ENCODE measurements around the gene CSMD2.

The CSMD2 gene

GRCh38 chr1:34153246-34153645 is 11.8 kb downstream of the CSMD2 start:
- Histone ChIP-seq H3K27me3 (ENCODE audit: control insufficient read depth, insufficient read depth, low read length) (no peaks in the 10 kb centered on the region), H3K4me1 (ENCODE audit: control insufficient read depth, insufficient read depth, low read length) (peaks cover 11% of the 10 kb centered on the region)

GRCh38 chr1:34149501-34149900 is 15.5 kb downstream of the CSMD2 start:
- Histone ChIP-seq H3K36me3 (ENCODE audit: control insufficient read depth, insufficient read depth, low read length) (peaks cover 3% of the 10 kb centered on the region), H3K4me1 (ENCODE audit: control insufficient read depth, insufficient read depth, low read length) (peaks cover 14% of the 10 kb centered on the region), H3K9me3 (ENCODE audit: control insufficient read depth, insufficient read depth, low read length) (no peaks in the 10 kb centered on the region), H3K9ac (ENCODE audit: low read depth, low read length) (no peak overlapping the region), H3K4me3 (ENCODE audit: low read depth, low read length) (no peak overlapping the region), H3K27me3 (ENCODE audit: control insufficient read depth, insufficient read depth, low read length) (no peaks in the 10 kb centered on the region)

More at GRCh38 chr1:34153246-34153645, 11.8 kb downstream of the CSMD2 start:
- no peak overlapping the region for H3K9ac ChIP-seq (ENCODE audit: low read depth, low read length)
- no peak overlapping the region for H3K4me3 ChIP-seq (ENCODE audit: low read depth, low read length)
- H3K36me3 ChIP-seq (ENCODE audit: control insufficient read depth, insufficient read depth, low read length): no peaks in the 10 kb centered on the region
- H3K9me3 ChIP-seq (ENCODE audit: control insufficient read depth, insufficient read depth, low read length): no peaks in the 10 kb centered on the region

GRCh38 chr1:34147301-34147700 is 17.7 kb downstream of the CSMD2 start:
- no peak overlapping the region for H3K9ac ChIP-seq (ENCODE audit: low read depth, low read length)
- H3K27me3 ChIP-seq (ENCODE audit: control insufficient read depth, insufficient read depth, low read length): no peaks in the 10 kb centered on the region
- H3K4me1 ChIP-seq (ENCODE audit: control insufficient read depth, insufficient read depth, low read length): peaks cover 14% of the 10 kb centered on the region
- no peak overlapping the region for H3K4me3 ChIP-seq (ENCODE audit: low read depth, low read length)
- no peaks in the 10 kb centered on the region for H3K9me3 ChIP-seq (ENCODE audit: control insufficient read depth, insufficient read depth, low read length)
- peaks cover 3% of the 10 kb centered on the region for H3K36me3 ChIP-seq (ENCODE audit: control insufficient read depth, insufficient read depth, low read length)

- Histone ChIP-seq H3K27me3 (ENCODE audit: control insufficient read depth, insufficient read depth, low read length) (no peaks in the 10 kb centered on the region), H3K36me3 (ENCODE audit: control insufficient read depth, insufficient read depth, low read length) (peaks cover 3% of the 10 kb centered on the region), H3K9ac (ENCODE audit: low read depth, low read length) (no peak overlapping the region), H3K4me1 (ENCODE audit: control insufficient read depth, insufficient read depth, low read length) (peaks cover 18% of the 10 kb centered on the region), H3K9me3 (ENCODE audit: control insufficient read depth, insufficient read depth, low read length) (no peaks in the 10 kb centered on the region), H3K4me3 (ENCODE audit: low read depth, low read length) (no peak overlapping the region)
These were observed 20.3 kb downstream of the CSMD2 start for GRCh38 chr1:34144766-34145165.

GRCh38 chr1:34143975-34144374 is 21.1 kb downstream of the CSMD2 start:
- Histone ChIP-seq H3K9me3 (ENCODE audit: control insufficient read depth, insufficient read depth, low read length) (no peaks in the 10 kb centered on the region), H3K36me3 (ENCODE audit: control insufficient read depth, insufficient read depth, low read length) (peaks cover 3% of the 10 kb centered on the region), H3K9ac (ENCODE audit: low read depth, low read length) (no peak overlapping the region), H3K4me1 (ENCODE audit: control insufficient read depth, insufficient read depth, low read length) (peaks cover 10% of the 10 kb centered on the region), H3K27me3 (ENCODE audit: control insufficient read depth, insufficient read depth, low read length) (no peaks in the 10 kb centered on the region), H3K4me3 (ENCODE audit: low read depth, low read length) (no peak overlapping the region)

GRCh38 chr1:34140011-34140676 is 24.9 kb downstream of the CSMD2 start:
- no peak overlapping the region for H3K9ac ChIP-seq (ENCODE audit: low read depth, low read length)
- H3K36me3 ChIP-seq (ENCODE audit: control insufficient read depth, insufficient read depth, low read length): no peaks in the 10 kb centered on the region
- H3K9me3 ChIP-seq (ENCODE audit: control insufficient read depth, insufficient read depth, low read length): no peaks in the 10 kb centered on the region
- H3K27me3 ChIP-seq (ENCODE audit: control insufficient read depth, insufficient read depth, low read length): no peaks in the 10 kb centered on the region
- H3K4me3 ChIP-seq (ENCODE audit: low read depth, low read length): no peak overlapping the region
- H3K4me1 ChIP-seq (ENCODE audit: control insufficient read depth, insufficient read depth, low read length): peaks cover 5% of the 10 kb centered on the region

GRCh38 chr1:34137411-34137810 is 27.6 kb downstream of the CSMD2 start:
- H3K36me3 ChIP-seq (ENCODE audit: control insufficient read depth, insufficient read depth, low read length): no peaks in the 10 kb centered on the region
- peaks cover 5% of the 10 kb centered on the region for H3K4me1 ChIP-seq (ENCODE audit: control insufficient read depth, insufficient read depth, low read length)
- H3K9ac ChIP-seq (ENCODE audit: low read depth, low read length): no peak overlapping the region
- H3K9me3 ChIP-seq (ENCODE audit: control insufficient read depth, insufficient read depth, low read length): no peaks in the 10 kb centered on the region
- H3K4me3 ChIP-seq (ENCODE audit: low read depth, low read length): no peak overlapping the region
- H3K27me3 ChIP-seq (ENCODE audit: control insufficient read depth, insufficient read depth, low read length): no peaks in the 10 kb centered on the region

- no peaks in the 10 kb centered on the region for H3K36me3 ChIP-seq (ENCODE audit: control insufficient read depth, insufficient read depth, low read length)
- H3K9me3 ChIP-seq (ENCODE audit: control insufficient read depth, insufficient read depth, low read length): no peaks in the 10 kb centered on the region
- no peaks in the 10 kb centered on the region for H3K4me1 ChIP-seq (ENCODE audit: control insufficient read depth, insufficient read depth, low read length)
- no peak overlapping the region for H3K4me3 ChIP-seq (ENCODE audit: low read depth, low read length)
- H3K9ac ChIP-seq (ENCODE audit: low read depth, low read length): no peak overlapping the region
- H3K27me3 ChIP-seq (ENCODE audit: control insufficient read depth, insufficient read depth, low read length): no peaks in the 10 kb centered on the region
These were observed 32.9 kb downstream of the CSMD2 start for GRCh38 chr1:34132161-34132420.

- H3K9ac ChIP-seq (ENCODE audit: low read depth, low read length): no peak overlapping the region
- H3K4me1 ChIP-seq (ENCODE audit: control insufficient read depth, insufficient read depth, low read length): no peaks in the 10 kb centered on the region
- no peaks in the 10 kb centered on the region for H3K9me3 ChIP-seq (ENCODE audit: control insufficient read depth, insufficient read depth, low read length)
- no peak overlapping the region for H3K4me3 ChIP-seq (ENCODE audit: low read depth, low read length)
- no peaks in the 10 kb centered on the region for H3K27me3 ChIP-seq (ENCODE audit: control insufficient read depth, insufficient read depth, low read length)
- H3K36me3 ChIP-seq (ENCODE audit: control insufficient read depth, insufficient read depth, low read length): no peaks in the 10 kb centered on the region
These were observed 33.5 kb downstream of the CSMD2 start for GRCh38 chr1:34131396-34132160.

- Histone ChIP-seq H3K4me1 (ENCODE audit: control insufficient read depth, insufficient read depth, low read length) (no peaks in the 10 kb centered on the region), H3K9ac (ENCODE audit: low read depth, low read length) (no peak overlapping the region), H3K27me3 (ENCODE audit: control insufficient read depth, insufficient read depth, low read length) (no peaks in the 10 kb centered on the region), H3K9me3 (ENCODE audit: control insufficient read depth, insufficient read depth, low read length) (no peaks in the 10 kb centered on the region), H3K4me3 (ENCODE audit: low read depth, low read length) (no peak overlapping the region), H3K36me3 (ENCODE audit: control insufficient read depth, insufficient read depth, low read length) (no peaks in the 10 kb centered on the region)
These were observed 34.7 kb downstream of the CSMD2 start for GRCh38 chr1:34130306-34130705.

GRCh38 chr1:34129630-34130029 is 35.4 kb downstream of the CSMD2 start:
- Histone ChIP-seq H3K4me1 (ENCODE audit: control insufficient read depth, insufficient read depth, low read length) (no peaks in the 10 kb centered on the region), H3K9ac (ENCODE audit: low read depth, low read length) (no peak overlapping the region), H3K9me3 (ENCODE audit: control insufficient read depth, insufficient read depth, low read length) (no peaks in the 10 kb centered on the region), H3K4me3 (ENCODE audit: low read depth, low read length) (no peak overlapping the region), H3K27me3 (ENCODE audit: control insufficient read depth, insufficient read depth, low read length) (no peaks in the 10 kb centered on the region), H3K36me3 (ENCODE audit: control insufficient read depth, insufficient read depth, low read length) (no peaks in the 10 kb centered on the region)

GRCh38 chr1:34128186-34128889 is 36.7 kb downstream of the CSMD2 start:
- H3K36me3 ChIP-seq (ENCODE audit: control insufficient read depth, insufficient read depth, low read length): no peaks in the 10 kb centered on the region
- H3K9me3 ChIP-seq (ENCODE audit: control insufficient read depth, insufficient read depth, low read length): no peaks in the 10 kb centered on the region
- H3K27me3 ChIP-seq (ENCODE audit: control insufficient read depth, insufficient read depth, low read length): no peaks in the 10 kb centered on the region
- no peak overlapping the region for H3K9ac ChIP-seq (ENCODE audit: low read depth, low read length)
- H3K4me3 ChIP-seq (ENCODE audit: low read depth, low read length): no peak overlapping the region
- H3K4me1 ChIP-seq (ENCODE audit: control insufficient read depth, insufficient read depth, low read length): no peaks in the 10 kb centered on the region
